ENCODE data around the gene SPIRE1.

DNA sequence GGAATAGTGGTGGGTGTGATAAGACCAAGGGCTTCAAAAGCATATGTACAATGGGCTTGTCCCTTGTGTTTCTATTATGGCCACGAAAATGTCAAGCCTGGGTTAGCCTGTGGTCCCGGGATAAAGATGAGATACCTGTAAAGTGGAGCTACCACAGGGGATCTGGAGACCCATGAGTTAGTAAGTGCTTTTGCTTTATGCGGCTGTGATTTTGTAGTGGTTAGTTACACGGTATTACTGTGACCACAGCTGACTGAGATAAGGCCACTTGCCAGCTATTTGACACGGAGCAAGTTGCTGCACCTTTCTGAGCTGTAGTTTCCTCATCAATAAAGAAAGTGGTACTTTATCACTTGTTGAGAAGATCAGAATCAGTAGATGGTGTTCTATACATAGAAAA lies 150.9 kb downstream of the SPIRE1 start:
- TF ChIP-seq EZH2 (IDR thresholded peaks at IDR 0.05; ENCODE audit: insufficient read depth, poor library complexity, severe bottlenecking), result no peak
- no peak for TF ChIP-seq EZH2phosphoT487 (IDR thresholded peaks at IDR 0.05; ENCODE audit: insufficient read depth, low read depth)

All from GM23248 (cell line).